CD4-positive, alpha-beta T cell treated with Interleukin-1 beta for 1 hour (primary cell): Measurements from ENCODE around the gene ZNF486.
"Not testable (repeated sequence)": the region's sequence is repeated elsewhere in the genome, so short reads cannot be mapped to it uniquely, and the experiment has no call there.

Source experiments
- DNase-seq, 2 donors: peaks; one replicate each; pipeline ENCODE4 v3.0.0-alpha.2; 2020 to 2022

The ZNF486 gene

GRCh38 chr19:20167020-20167644, at the start of gene ZNF486:
ZNF486 (plus strand) TSS chr19:20167214; CDS start chr19:20167331, 117 bp downstream.
- DNase-seq = peak; percentile 93 to 95

DNA sequence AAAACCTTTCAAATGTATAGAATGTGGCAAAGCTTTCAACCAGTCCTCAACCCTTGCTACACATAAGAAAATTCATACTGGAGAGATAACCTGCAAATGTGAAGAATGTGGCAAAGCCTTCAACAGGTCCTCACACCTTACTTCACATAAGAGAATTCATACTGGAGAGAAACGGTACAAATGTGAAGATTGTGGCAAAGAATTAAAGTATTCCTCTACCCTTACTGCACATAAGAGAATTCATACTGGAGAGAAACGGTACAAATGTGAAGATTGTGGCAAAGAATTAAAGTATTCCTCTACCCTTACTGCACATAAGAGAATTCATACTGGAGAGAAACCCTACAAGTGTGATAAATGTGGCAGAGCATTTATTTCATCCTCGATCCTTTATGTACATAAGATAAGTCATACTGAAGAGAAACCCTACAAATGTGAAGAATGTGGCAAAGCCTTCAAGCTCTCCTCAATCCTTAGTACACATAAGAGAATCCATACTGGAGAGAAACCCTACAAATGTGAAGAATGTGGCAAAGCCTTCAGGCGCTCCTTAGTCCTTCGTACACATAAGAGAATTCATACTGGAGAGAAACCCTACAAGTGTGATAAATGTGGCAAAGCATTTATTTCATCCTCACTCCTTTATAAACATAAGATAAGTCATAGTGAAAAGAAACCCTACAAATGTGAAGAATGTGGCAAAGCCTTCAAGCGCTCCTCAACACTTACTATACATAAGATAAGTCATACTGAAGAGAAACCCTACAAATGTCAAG, 48.8 kb upstream of the ZNF486 start:
- not testable (repeated sequence) for DNase-seq

DNA sequence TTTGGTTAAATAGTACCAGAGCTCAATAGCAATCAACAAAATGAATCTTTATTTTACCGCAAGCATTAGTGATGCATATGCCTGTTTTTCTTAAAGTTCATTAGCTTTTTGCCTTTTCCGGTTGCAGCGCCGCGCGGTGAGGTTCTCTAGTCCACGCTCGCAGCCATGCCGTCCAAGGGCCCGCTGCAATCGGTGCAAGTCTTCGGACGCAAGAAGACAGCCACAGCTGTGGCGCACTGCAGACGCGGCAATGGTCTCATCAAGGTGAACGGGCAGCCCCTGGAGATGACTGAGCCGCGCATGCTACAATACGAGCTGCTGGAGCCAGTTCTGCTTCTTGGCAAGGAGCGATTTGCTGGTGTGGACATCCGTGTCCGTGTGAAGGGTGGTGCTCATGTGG, 42.1 kb upstream of the ZNF486 start:
- no peak for DNase-seq

GRCh38 chr19:20132933-20133332, 34.1 kb upstream of the ZNF486 start:
- DNase-seq = not testable (repeated sequence)

GRCh38 chr19:20137714-20138113, 29.3 kb upstream of the ZNF486 start:
- not testable (repeated sequence) for DNase-seq

DNA sequence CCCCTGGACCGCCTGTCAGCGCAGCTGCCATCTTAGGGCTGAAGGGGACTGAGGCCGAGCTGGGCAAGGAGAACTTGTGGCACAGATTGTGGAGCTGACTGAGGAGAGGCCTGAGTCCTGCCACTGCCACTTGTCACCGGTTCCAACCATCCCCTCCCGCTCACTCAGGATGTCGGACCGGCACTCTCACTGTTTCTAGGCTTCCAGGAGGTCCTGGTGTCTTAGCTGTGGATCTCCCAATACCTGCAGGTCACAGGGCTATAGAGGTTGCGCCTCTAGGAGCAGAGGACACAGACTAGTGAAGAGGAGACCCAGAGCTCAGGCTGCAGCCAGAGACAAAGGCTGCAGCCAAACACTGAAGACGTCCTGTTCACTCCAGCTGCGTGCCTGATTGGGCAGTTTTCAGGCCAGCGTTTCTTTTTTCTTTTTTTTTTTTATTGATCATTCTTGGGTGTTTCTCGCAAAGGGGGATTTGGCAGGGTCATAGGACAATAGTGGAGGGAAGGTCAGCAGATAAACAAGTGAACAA, 15.3 kb upstream of the ZNF486 start:
- DNase-seq = no peak

DNA sequence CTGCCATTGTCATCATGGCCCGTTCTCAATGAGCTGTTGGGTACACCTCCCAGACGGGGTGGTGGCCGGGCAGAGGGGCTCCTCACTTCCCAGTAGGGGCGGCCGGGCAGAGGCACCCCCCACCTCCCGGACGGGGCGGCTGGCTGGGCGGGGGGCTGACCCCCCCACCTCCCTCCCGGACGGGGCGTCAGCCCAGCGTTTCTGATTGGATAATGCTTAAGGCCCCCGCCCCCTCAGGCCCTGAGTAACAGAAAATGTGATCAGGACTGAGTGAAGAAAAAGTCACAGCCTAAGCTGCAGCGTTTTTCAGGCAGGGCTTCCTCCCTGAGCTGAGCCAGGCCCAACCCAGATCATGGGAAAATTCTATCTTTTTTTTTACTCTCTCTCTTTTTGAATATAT, 14.5 kb upstream of the ZNF486 start:
- not testable (repeated sequence) for DNase-seq

DNA sequence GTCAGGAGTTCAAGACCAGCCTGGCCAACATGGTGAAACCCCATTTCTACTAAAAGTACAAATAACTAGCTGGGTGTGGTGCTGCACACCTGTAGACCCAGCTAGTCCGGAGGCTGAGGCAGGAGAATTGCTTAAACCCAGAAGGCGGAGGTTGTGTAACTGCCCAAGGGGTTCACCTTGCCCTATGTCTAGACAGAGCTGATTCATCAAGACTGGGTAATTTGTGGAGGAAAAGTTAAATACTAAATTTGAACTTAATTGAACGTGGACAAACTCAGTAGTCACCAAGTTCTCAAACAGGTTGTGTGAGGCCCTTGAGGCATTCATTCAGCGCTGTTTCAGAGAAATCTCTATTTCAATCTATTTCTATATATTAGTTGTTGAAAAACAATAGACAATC, 13.7 kb upstream of the ZNF486 start:
- DNase-seq = no peak

GRCh38 chr19:20154636-20155035, 12.4 kb upstream of the ZNF486 start:
- no peak for DNase-seq

GRCh38 chr19:20162821-20163220, 4.2 kb upstream of the ZNF486 start:
- DNase-seq = peak; percentile 19 to 34

DNA sequence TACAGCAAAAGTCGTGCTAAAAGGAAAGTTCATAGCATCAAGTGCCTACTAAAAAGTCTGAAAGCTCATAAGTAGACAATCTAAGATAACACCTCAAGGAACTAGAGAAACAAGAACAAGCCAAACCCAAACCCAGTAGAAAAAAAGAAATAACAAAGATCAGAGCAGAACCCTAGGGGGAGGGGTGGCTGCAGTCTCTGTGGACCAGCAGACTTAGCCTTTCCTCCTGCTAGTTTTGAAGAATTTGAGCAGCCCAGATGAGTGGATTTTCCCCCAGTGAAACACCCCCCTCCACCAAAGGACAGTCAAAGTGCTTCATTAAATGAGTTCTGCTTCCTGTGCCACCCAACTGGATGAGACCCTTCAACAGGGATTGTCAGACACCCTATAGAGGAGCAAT, 2.6 kb upstream of the ZNF486 start:
- DNase-seq = no peak

- no peak for DNase-seq
These were observed 932 bp upstream of the ZNF486 start for GRCh38 chr19:20165971-20166592.

- no peak for DNase-seq
These were observed 673 bp downstream of the ZNF486 start for GRCh38 chr19:20167651-20168122.

GRCh38 chr19:20171285-20171684, 4.3 kb downstream of the ZNF486 start:
- DNase-seq = no peak

- DNase-seq = not testable (repeated sequence)
These were observed 8.8 kb downstream of the ZNF486 start for GRCh38 chr19:20175848-20176247.

DNA sequence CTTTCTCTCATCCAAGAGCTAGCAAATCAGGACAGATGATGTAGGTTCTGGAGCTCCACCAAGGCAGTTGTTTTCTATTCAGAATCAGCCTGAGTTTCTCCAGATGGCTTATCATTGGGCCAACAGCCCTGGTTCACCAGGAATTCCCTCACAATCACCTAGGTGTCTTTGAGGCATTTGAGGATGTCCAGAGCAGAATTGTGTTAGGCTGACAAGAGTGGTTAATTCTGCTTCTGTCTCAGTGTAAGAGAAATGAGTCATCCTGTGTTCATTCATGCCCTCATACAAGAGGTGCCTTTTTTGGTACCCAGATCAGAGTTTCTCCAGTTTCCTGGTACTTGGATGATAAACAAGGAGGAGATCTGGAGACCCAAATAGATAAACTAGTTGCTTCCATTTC, 12.9 kb downstream of the ZNF486 start:
- not testable (repeated sequence) for DNase-seq

- DNase-seq = no peak
These were observed 15.3 kb downstream of the ZNF486 start for GRCh38 chr19:20182222-20182785.

GRCh38 chr19:20186174-20186573, 19.2 kb downstream of the ZNF486 start:
- no peak for DNase-seq

DNA sequence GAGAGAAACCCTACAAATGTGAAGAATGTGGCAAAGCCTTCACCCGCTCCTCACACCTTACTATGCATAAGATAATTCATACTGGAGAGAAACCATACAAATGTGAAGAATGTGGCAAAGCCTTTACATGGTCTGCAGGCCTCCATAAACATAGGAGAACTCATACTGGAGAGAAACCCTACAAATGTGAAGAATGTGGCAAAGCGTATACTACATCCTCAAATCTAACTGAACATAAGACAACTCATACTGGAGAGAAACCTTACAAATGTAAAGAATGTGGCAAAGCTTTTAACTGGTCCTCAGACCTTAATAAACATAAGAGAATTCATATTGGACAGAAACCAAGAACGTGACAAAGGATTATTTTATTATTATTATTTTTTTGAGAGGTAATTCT, 30.7 kb downstream of the ZNF486 start:
- DNase-seq = no peak

DNA sequence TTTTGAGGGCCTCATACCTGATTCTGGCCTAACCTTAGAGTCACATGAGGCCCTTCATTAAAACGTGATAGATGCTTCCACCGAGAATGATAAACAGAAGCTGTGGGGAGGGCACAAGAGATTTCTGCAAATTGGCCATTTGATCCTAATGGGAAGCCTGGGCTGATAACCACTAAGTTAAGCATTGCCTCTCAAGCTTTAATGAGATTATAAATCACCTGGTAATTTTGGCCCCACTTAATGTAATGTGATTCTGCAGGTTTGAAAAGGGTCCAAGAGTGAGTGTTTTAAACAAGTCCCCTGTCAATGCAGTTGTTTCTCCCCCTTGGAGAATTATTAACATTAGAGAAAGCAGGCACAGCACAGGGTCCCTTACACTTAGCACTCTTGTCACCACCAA, 42.0 kb downstream of the ZNF486 start:
- DNase-seq = no peak

- DNase-seq = not testable (repeated sequence)
These were observed 47.4 kb downstream of the ZNF486 start for GRCh38 chr19:20214366-20214765.

DNA sequence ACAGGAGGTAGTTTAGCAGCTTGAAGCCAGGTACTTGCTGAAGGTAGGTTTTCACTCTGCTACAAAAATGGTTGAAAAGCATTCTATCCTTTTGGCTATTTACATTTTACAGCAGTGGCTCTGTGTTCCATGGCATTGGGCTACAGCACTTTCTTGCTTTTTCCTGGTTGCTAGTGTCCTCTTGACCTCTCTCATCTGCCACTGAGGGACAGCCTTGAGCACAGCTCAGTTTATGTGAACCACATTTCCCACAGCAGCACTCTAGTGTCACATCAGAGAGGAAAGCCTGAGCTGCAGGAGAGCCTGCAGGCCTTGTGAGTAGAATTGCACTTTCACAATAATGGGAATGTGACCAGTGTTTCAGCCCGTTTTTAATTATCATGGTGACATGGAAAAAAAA, 54.6 kb downstream of the ZNF486 start:
- not testable (repeated sequence) for DNase-seq

- no peak for DNase-seq
These were observed 66.1 kb downstream of the ZNF486 start for GRCh38 chr19:20233105-20233504.
